Smooth muscle cell of the brain vasculature (primary cell): ENCODE results near the gene ZNF486.
"Not testable (repeated sequence)": the region's sequence is repeated elsewhere in the genome, so short reads cannot be mapped to it uniquely, and the experiment has no call there.

Experiments used
- DNase-seq: peaks from one replicate; pipeline ENCODE4 v3.0.0-alpha.2; 2012; ENCODE audit warnings: low read depth, low spot score

The ZNF486 gene

GRCh38 chr19:20233105-20233504, 66.1 kb downstream of the ZNF486 start:
- no peak for DNase-seq

GRCh38 chr19:20235156-20235555, 68.1 kb downstream of the ZNF486 start:
- no peak for DNase-seq

- DNase-seq = peak; percentile 76
Observed at GRCh38 chr19:20237773-20238623, 71.0 kb downstream of the ZNF486 start.

GRCh38 chr19:20243629-20244028, 76.6 kb downstream of the ZNF486 start:
- DNase-seq = no peak

- no peak for DNase-seq
Observed at GRCh38 chr19:20244356-20244755, 77.3 kb downstream of the ZNF486 start.

- no peak for DNase-seq
Observed at GRCh38 chr19:20245309-20245708, 78.3 kb downstream of the ZNF486 start.

GRCh38 chr19:20247016-20247683, 80.1 kb downstream of the ZNF486 start:
- no peak for DNase-seq

GRCh38 chr19:20248258-20248657, 81.2 kb downstream of the ZNF486 start:
- not testable (repeated sequence) for DNase-seq
